Left lung (tissue), 10 donors: ENCODE measurements around the gene TIFAB. TPM values are rescaled to one million over a fixed set of nuclear protein-coding genes. Genes with fewer than 3 reads are reported as not detected.

Source experiments
- ATAC-seq: fragments of 200-7000 bp; cut with Tn5 transposase; one replicate; pipeline ENCODE4 v1.9.1; 2020; ENCODE audit warnings: moderate library complexity
- DNase-seq, 4 donors: peaks; one replicate each; pipeline ENCODE4 v3.0.0-alpha.2; 2013 to 2020
- H3K27ac ChIP-seq, 2 donors: fragments of 200-600 bp; sonication (generic) in 1 of 2; one replicate each; pipeline versions ENCODE4 v1.5.0 to v1.8.0; 2020 to 2021
- H3K27me3 ChIP-seq, 2 donors: fragments of 200-600 bp; sonication (generic) in 1 of 2; one replicate each; pipeline versions ENCODE4 v1.5.0 to v1.8.0; 2020 to 2021
- H3K36me3 ChIP-seq, 2 donors: fragments of 200-600 bp; sonication (generic) in 1 of 2; one replicate each; pipeline versions ENCODE4 v1.5.0 to v1.8.0; 2020 to 2021
- H3K4me1 ChIP-seq, 2 donors: fragments of 200-600 bp; one replicate each; pipeline ENCODE4 v1.8.0; 2021
- H3K4me3 ChIP-seq, 2 donors: fragments of 200-600 bp; sonication (generic) in 1 of 2; one replicate each; pipeline versions ENCODE4 v1.5.0 to v1.8.0; 2020 to 2021; ENCODE audit warnings: mild to moderate bottlenecking in 1 of 2
- H3K9me3 ChIP-seq, 2 donors: fragments of 200-600 bp; sonication (generic) in 1 of 2; one replicate each; pipeline versions ENCODE4 v1.5.0 to v1.8.0; 2020 to 2021
- intact Hi-C, 2 donors: fragments of 100-400 bp; cut with DNase I; formaldehyde crosslinking; loops; one replicate each; pipeline versions ENCODE4 v1.11.2 to v1.14.2; 2022
- polyA plus RNA-seq, 6 donors: library from polyadenylated mRNA; unstranded; fragments of 120-200 nt; gene quantifications; one replicate each; pipeline ENCODE4 v1.2.1, GENCODE V29; 2013; ENCODE audit not compliant: insufficient read length in 6 of 6
- total RNA-seq, 2 donors: library from RNA; stranded (reverse); fragmentation: NEBNext Ultra II Directional; extraction: Animal tissue kit (Norgen Biotek cat#: 25700); gene quantifications; one replicate each; pipeline ENCODE4 v1.2.1, GENCODE V29; 2021
- TF ChIP-seq, protein P1 (sequence below), 2 donors: fragments of 200-600 bp; sonication (generic) in 1 of 2; IDR thresholded peaks; one replicate each; pipeline versions ENCODE4 v1.5.0 to v1.8.0; 2021; ENCODE audit warnings: antibody characterized with exemption in 2 of 2
- donor health status: DM: no; HTN: yes; CAD: no.
- donor health status: DM: no; HTN: no; CAD: no.

TIFAB gene
- total and polyA plus RNA-seq, 8 donors = 0.03 to 0.47 (median 0.36) TPM

DNA sequence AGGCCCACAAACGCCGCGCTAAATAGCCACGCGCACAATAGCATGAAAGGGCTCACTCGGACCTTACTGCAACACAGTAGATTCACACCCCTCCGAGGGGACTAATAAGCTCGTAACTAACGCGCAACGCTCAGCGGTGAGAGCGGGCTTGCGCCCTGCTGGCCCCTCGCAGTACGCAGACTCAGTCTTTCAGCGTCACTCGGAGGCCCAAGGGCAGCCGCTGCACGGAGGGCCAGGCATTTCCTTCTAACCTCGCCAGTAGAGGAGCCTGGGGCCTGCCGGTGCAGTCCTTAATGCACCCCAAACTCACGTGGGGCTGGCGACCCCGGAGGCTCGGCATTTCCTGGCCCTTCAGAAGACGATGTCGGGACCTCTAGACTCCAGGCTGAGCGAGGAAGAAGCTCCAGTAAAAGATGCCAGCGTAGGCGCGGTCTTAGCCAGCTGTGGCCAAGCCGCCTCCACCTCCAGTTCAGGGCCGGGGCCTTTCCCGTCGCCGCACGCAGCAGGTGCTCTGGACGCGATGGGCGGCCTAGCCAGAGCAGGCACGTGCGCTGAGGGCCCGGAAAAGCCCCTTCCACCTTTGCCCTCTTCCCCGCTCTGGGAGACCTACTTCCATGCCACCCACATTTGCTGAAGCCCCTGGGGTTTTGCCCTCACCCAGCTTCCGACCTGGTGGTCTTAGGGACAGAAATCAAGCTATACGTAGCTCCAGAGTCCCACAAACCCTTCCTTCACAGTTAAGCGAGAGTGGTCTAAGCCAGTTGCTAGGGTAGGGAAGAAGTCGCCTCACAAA, 38.3 kb upstream of the TIFAB start:
- Histone ChIP-seq H3K4me3 (no peak overlapping the region), H3K27ac (no peak overlapping the region), H3K36me3 (no peaks in the 10 kb centered on the region), H3K9me3 (no peaks in the 10 kb centered on the region), H3K4me1 (peaks cover 18 to 38% of the 10 kb centered on the region in 2 donors), H3K27me3 (peaks cover 55 to 93% of the 10 kb centered on the region in 2 donors)
- intact Hi-C loops = no loop called here
- TF ChIP-seq, protein P1, sequence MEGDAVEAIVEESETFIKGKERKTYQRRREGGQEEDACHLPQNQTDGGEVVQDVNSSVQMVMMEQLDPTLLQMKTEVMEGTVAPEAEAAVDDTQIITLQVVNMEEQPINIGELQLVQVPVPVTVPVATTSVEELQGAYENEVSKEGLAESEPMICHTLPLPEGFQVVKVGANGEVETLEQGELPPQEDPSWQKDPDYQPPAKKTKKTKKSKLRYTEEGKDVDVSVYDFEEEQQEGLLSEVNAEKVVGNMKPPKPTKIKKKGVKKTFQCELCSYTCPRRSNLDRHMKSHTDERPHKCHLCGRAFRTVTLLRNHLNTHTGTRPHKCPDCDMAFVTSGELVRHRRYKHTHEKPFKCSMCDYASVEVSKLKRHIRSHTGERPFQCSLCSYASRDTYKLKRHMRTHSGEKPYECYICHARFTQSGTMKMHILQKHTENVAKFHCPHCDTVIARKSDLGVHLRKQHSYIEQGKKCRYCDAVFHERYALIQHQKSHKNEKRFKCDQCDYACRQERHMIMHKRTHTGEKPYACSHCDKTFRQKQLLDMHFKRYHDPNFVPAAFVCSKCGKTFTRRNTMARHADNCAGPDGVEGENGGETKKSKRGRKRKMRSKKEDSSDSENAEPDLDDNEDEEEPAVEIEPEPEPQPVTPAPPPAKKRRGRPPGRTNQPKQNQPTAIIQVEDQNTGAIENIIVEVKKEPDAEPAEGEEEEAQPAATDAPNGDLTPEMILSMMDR (IDR thresholded peaks at IDR 0.05) = no peak
- DNase-seq = no peak
- ATAC-seq = no peak

DNA sequence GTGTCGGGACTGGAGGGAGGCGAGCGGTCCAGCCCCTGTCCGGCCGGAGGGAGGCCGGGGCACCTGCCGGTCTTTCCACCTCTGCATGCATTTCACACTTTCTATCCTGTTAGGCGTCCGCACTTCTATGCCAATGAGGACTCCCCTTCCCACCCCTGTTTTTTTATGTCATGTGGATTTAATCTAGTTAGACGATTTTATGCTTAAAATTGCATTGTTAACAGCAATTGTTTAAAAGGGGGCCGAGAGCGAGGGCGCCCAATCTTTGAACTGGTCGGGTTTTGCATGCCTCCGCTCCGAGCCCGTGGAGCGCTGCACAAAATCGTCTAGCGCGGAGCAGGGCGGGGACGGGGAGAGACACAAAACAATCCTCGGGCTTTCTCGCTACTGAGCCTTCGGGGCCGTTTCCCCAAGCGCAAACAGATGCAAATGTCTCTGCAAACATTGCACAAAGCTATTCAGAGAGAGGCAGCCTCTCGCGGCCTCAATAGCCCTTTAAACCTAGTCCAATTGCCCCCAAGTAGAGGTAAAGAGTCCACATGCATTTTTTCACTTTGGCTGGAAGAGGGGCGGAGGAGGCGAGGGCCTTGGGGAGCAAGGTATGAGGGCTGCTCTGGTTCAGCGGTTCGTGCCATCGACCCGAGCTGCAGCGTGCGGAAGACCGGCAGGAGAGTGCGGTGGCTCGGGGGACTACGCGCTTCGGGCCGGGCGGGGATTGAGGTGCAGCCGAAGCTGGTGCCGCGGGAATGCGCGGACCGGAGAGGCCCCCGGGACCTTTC, 37.5 kb upstream of the TIFAB start:
- peaks cover 18 to 38% of the 10 kb centered on the region in 2 donors for H3K4me1 ChIP-seq
- ATAC-seq = peak; percentile 4
- no peak overlapping the region for H3K27ac ChIP-seq
- H3K27me3 ChIP-seq = peaks cover 56 to 98% of the 10 kb centered on the region in 2 donors
- peak overlapping the region in 1 of 2 donors; percentile 13 for H3K4me3 ChIP-seq
- no peak for DNase-seq
- intact Hi-C loops = no loop called here
- TF ChIP-seq, protein P1 (IDR thresholded peaks at IDR 0.05) = no peak
- H3K9me3 ChIP-seq = no peaks in the 10 kb centered on the region
- no peaks in the 10 kb centered on the region for H3K36me3 ChIP-seq

DNA sequence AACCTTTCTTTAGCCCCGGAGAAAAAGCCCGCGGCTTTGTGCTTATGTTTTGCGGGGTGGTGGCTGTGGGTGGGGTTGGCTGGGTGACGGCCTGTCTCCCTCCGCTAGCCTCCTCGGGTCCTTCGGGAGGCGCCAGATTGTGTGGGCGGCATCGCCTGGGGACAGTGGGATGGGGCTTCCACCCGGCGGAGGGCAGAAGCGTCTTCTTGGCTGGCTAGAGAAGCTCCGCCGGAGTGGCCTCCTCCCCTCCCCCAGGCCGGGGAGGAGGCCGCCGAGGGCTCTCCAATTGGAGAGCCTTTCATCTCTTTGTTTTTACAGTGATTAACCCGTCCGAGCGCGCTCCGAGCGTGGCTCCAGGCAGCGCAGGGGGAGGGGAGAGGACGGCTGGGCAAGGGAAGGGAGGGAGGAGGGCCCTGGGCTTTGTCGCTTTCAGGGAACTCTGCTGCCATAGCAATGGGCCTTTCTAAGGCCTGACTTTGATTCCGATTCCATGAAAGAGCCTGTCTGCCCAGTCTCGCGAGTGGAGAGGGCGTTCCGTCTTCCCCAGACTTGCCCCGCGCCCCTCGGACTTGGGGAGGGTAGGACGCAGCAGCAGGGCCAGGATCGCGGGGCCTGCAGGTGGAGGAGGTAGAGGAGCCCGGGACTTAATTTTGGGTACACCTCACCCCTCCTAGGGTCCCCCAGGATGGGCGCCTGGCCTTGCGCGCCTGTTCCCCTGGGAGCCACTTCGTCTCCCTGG, 36.7 kb upstream of the TIFAB start:
- H3K27ac ChIP-seq = no peak overlapping the region
- no peaks in the 10 kb centered on the region for H3K36me3 ChIP-seq
- peaks cover 18 to 35% of the 10 kb centered on the region in 2 donors for H3K4me1 ChIP-seq
- intact Hi-C loops = no loop called here
- H3K27me3 ChIP-seq = peaks cover 56 to 93% of the 10 kb centered on the region in 2 donors
- DNase-seq (peak; percentile 52 to 83 (median 74)), ATAC-seq (peak; percentile 65)
- H3K4me3 ChIP-seq = peak overlapping the region in 1 of 2 donors; percentile 13
- TF ChIP-seq, protein P1 (IDR thresholded peaks at IDR 0.05) = no peak
- no peaks in the 10 kb centered on the region for H3K9me3 ChIP-seq

DNA sequence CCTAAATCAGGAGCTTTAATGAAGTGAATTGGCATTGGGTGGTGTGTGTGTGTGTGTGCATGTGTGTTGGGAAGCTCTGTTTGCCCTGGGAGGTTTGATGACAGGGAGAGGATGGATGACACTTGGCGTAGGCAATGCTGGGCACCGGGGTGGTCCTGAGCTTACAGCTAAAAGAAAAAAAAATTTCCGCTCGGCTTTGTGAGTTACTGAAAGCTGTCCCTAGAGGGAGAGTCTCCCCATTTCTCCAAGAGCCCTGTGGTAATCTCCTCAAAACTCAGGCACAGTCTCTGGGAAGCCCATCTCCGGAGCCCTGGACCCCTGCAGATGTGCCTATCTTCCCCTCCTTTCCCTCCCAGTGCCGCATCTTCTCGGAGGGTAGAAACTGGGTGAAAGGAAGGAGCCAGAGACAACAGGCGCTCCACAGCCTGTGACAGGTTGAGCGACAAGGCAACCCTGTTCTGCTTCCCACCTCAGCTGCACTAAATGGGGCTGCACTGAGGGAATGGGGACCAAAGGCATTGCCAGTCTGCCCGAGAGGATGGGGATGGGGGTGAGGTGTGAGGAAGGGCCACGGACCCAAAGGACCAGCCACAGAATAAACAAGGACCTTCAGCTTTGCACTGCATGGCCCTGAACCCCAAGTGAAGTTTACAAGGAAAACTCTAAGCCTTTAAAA, 35.8 kb upstream of the TIFAB start:
- Histone ChIP-seq H3K27ac (no peak overlapping the region), H3K9me3 (no peaks in the 10 kb centered on the region)
- intact Hi-C loops = no loop called here

More for the DNA sequence above, 35.8 kb upstream of the TIFAB start:
- Histone ChIP-seq H3K27me3 (peaks cover 56 to 87% of the 10 kb centered on the region in 2 donors), H3K36me3 (no peaks in the 10 kb centered on the region), H3K4me3 (no peak overlapping the region), H3K4me1 (peaks cover 18 to 28% of the 10 kb centered on the region in 2 donors)
- DNase-seq = no peak
- no peak for ATAC-seq
- TF ChIP-seq, protein P1 (IDR thresholded peaks at IDR 0.05) = no peak
